Suprapubic skin (tissue), 4 donors: ENCODE results near the gene CIP2A. TPM values are rescaled to one million over a fixed set of nuclear protein-coding genes. Genes with fewer than 3 reads are reported as not detected.
"Not testable (repeated sequence)": the region's sequence is repeated elsewhere in the genome, so short reads cannot be mapped to it uniquely, and the experiment has no call there.

Experiments used
- DNase-seq, 2 donors: peaks; one replicate each; pipeline ENCODE4 v3.0.0-alpha.2; 2019; ENCODE audit warnings: low spot score in 2 of 2
- H3K27ac ChIP-seq: fragments of 200-600 bp; sonication (generic); one replicate; pipeline ENCODE4 v1.5.1; 2019
- H3K27me3 ChIP-seq: fragments of 200-600 bp; sonication (generic); one replicate; pipeline ENCODE4 v1.5.1; 2019
- H3K36me3 ChIP-seq: fragments of 200-600 bp; sonication (generic); one replicate; pipeline ENCODE4 v1.5.1; 2019
- H3K4me1 ChIP-seq: fragments of 200-600 bp; sonication (generic); one replicate; pipeline ENCODE4 v1.5.1; 2019
- H3K4me3 ChIP-seq: fragments of 200-600 bp; sonication (generic); one replicate; pipeline ENCODE4 v1.5.1; 2019; ENCODE audit warnings: mild to moderate bottlenecking
- H3K9me3 ChIP-seq: fragments of 200-600 bp; sonication (generic); one replicate; pipeline ENCODE4 v1.5.1; 2019
- EP300 ChIP-seq: sonication (generic); formaldehyde crosslinking; IDR thresholded peaks from one replicate; pipeline ENCODE4 v1.6.1; 2017; ENCODE audit warnings: antibody characterized with exemption
- POLR2A ChIP-seq, 2 donors: fragments of 450-650 bp; IDR thresholded peaks; one replicate each; pipeline ENCODE4 v1.6.1; 2017; ENCODE audit warnings: antibody characterized with exemption in 2 of 2, mild to moderate bottlenecking in 2 of 2, moderate library complexity in 2 of 2
- POLR2AphosphoS5 ChIP-seq, 3 donors: sonication (generic); formaldehyde crosslinking; IDR thresholded peaks; one replicate each; pipeline ENCODE4 v1.6.1; 2017; ENCODE audit warnings: antibody characterized with exemption in 3 of 3
- WGBS: methylation state at CpG from one replicate; pipeline ENCODE4 v1.1.5; 2018; 5-methylcytosine and 5-hydroxymethylcytosine counted together
- total RNA-seq, 4 donors: library from RNA; depleted of rRNA; stranded (reverse); fragments of >200 nt; gene quantifications; one replicate each; pipeline ENCODE4 v1.1.0, GENCODE V29; 2016
- TF ChIP-seq, protein P1 (sequence below), 2 donors: fragments of 200-600 bp in 1 of 2; fragments of 450-650 bp in 1 of 2; sonication (generic) in 1 of 2; IDR thresholded peaks; one replicate each; pipeline ENCODE4 v1.5.1; 2016 to 2019; ENCODE audit warnings: antibody characterized with exemption in 2 of 2, mild to moderate bottlenecking in 1 of 2, moderate library complexity in 1 of 2

CIP2A gene
- total RNA-seq = 1 to 10 TPM; 1.3 to 6.4 (median 2.0) TPM

DNA sequence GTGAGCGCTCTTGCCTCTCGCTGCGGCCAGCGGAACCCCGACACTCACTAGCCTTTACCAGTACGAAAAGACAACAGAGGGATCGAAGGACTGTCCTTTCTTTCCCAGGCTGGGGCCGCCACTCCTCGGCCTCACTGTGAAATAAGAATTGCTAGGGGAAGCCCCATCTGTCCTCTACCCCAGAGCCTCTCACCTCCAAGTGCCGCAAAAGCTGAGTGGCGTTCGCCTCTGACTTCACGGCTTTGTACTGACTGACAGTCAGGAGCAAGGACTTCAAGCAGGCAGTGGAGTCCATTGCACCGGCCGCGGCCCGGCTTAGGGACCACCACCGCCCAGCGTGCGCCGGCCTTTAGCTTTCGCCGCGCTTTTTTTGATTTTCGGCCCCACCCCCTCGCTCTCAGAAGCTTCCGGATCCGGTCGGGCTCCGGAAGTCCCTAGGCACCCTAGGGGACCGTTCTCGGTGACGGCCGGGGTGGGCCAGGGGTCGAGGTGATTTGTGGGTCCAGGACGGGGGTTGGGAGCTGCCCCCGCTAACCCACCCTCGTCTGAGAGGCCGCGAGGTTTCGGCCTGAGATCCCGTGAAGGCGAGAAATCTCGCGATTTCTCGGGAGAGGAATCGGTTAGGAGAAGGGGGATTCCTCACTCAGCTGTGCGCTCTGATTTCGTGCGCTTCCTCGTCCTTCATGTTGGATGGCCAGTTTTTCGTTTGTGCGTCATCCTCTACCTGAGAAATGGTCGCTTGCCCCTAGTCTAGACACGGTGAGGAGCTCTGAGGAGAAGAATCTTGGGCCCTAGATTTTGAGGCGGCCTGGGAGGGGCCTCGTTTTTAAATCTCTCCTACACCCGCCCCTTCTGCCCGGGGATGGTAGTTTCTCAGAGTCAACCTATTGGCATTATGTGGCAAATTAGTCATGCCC lies at the start of gene CIP2A, which contains the start of gene DZIP3:
Gene CIP2A (minus strand): TSS at position 358 of the 917 bp plus-strand sequence. CDS start 63 bp downstream, at position 295.
Gene DZIP3 (plus strand): TSS at position 642 of the 917 bp plus-strand sequence. CDS start 15,685 bp downstream, outside the sequence.
- no peaks in the 10 kb centered on the region for H3K36me3 ChIP-seq
- H3K27me3 ChIP-seq = no peaks in the 10 kb centered on the region
- H3K4me3 ChIP-seq = peak within 1 kb of the TSS; percentile 83
- peaks cover 24% of the 10 kb centered on the region for H3K4me1 ChIP-seq
- H3K9me3 ChIP-seq = no peaks in the 10 kb centered on the region
- DNase-seq = peak; percentile 85 to 89
- peak in 1 of 3 donors; percentile 43 for TF ChIP-seq POLR2AphosphoS5 (IDR thresholded peaks at IDR 0.05)
- TF ChIP-seq, protein P1, sequence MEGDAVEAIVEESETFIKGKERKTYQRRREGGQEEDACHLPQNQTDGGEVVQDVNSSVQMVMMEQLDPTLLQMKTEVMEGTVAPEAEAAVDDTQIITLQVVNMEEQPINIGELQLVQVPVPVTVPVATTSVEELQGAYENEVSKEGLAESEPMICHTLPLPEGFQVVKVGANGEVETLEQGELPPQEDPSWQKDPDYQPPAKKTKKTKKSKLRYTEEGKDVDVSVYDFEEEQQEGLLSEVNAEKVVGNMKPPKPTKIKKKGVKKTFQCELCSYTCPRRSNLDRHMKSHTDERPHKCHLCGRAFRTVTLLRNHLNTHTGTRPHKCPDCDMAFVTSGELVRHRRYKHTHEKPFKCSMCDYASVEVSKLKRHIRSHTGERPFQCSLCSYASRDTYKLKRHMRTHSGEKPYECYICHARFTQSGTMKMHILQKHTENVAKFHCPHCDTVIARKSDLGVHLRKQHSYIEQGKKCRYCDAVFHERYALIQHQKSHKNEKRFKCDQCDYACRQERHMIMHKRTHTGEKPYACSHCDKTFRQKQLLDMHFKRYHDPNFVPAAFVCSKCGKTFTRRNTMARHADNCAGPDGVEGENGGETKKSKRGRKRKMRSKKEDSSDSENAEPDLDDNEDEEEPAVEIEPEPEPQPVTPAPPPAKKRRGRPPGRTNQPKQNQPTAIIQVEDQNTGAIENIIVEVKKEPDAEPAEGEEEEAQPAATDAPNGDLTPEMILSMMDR (IDR thresholded peaks at IDR 0.05) = no peak
- TF ChIP-seq POLR2A (IDR thresholded peaks at IDR 0.05) = peak; percentile 25 to 36
- TF ChIP-seq EP300 = no peak
- peak within 1 kb of the TSS; percentile 93 for H3K27ac ChIP-seq
- 0% methylated on average over 33 of the region's 59 CpGs for WGBS

- DNase-seq = no peak
- no peak overlapping the region for H3K27ac ChIP-seq
- H3K27me3 ChIP-seq = no peaks in the 10 kb centered on the region
- no peaks in the 10 kb centered on the region for H3K4me1 ChIP-seq
- no peak overlapping the region for H3K4me3 ChIP-seq
- no peaks in the 10 kb centered on the region for H3K36me3 ChIP-seq
- WGBS = 95% methylated on average over 1 of the region's 1 CpG
- TF ChIP-seq EP300 = no peak
- TF ChIP-seq POLR2AphosphoS5 (IDR thresholded peaks at IDR 0.05) = no peak
- TF ChIP-seq, protein P1 (IDR thresholded peaks at IDR 0.05) = no peak
- TF ChIP-seq POLR2A (IDR thresholded peaks at IDR 0.05) = no peak
- H3K9me3 ChIP-seq = no peaks in the 10 kb centered on the region
These were observed 40.7 kb upstream of the CIP2A start for GRCh38 chr3:108629974-108630373.

DNA sequence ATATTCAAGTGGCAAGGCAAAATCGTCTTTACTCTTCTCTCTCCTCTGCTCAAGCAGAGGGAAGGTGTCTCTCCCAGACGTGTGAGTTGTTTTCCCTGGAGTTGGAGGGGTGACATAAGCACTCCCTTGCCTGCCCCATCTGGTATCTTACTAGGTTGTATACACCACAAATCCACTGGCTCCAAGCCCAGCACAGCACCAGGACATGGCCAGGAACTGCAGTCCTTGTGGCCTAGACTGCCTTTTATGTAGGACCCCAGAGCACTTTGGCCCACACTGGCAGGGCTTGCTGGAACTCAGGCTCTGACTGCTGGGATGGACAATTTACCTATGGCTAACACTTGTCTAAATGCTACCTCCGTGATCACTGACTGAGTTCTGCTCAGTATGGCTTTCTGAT lies 34.3 kb upstream of the CIP2A start:
- no peaks in the 10 kb centered on the region for H3K4me1 ChIP-seq
- WGBS = 85% methylated on average over 3 of the region's 3 CpGs
- H3K27me3 ChIP-seq = no peaks in the 10 kb centered on the region

GRCh38 chr3:108620250-108620649 lies 31.0 kb upstream of the CIP2A start:
- no peak for TF ChIP-seq POLR2AphosphoS5 (IDR thresholded peaks at IDR 0.05)
- TF ChIP-seq, protein P1 (IDR thresholded peaks at IDR 0.05) = no peak
- TF ChIP-seq POLR2A (IDR thresholded peaks at IDR 0.05) = no peak
- TF ChIP-seq EP300 = no peak
- H3K9me3 ChIP-seq = no peaks in the 10 kb centered on the region
- DNase-seq = no peak
- WGBS = 76% methylated on average over 1 of the region's 1 CpG
- H3K27ac ChIP-seq = no peak overlapping the region
- H3K27me3 ChIP-seq = no peaks in the 10 kb centered on the region
- no peak overlapping the region for H3K4me3 ChIP-seq
- no peaks in the 10 kb centered on the region for H3K4me1 ChIP-seq
- no peaks in the 10 kb centered on the region for H3K36me3 ChIP-seq

More for the DNA sequence above, 34.3 kb upstream of the CIP2A start:
- no peaks in the 10 kb centered on the region for H3K9me3 ChIP-seq
- no peak for TF ChIP-seq POLR2A (IDR thresholded peaks at IDR 0.05)
- TF ChIP-seq, protein P1 (IDR thresholded peaks at IDR 0.05) = no peak
- TF ChIP-seq POLR2AphosphoS5 (IDR thresholded peaks at IDR 0.05) = no peak
- no peak for TF ChIP-seq EP300
- no peak overlapping the region for H3K4me3 ChIP-seq
- no peak for DNase-seq
- H3K36me3 ChIP-seq = no peaks in the 10 kb centered on the region
- no peak overlapping the region for H3K27ac ChIP-seq

GRCh38 chr3:108616090-108616489 lies 26.9 kb upstream of the CIP2A start:
- not testable (repeated sequence) for H3K27me3 ChIP-seq, DNase-seq, H3K9me3 ChIP-seq, H3K27ac ChIP-seq, H3K4me1 ChIP-seq, H3K4me3 ChIP-seq, H3K36me3 ChIP-seq
- WGBS = 96% methylated on average over 8 of the region's 8 CpGs
